ENCODE data around the gene STARD3NL.
A peak's percentile ranks its signal among the peaks of the same experiment; 100 is the strongest.

STARD3NL gene

GRCh38 chr7:38185395-38186307 lies 7.6 kb downstream of the STARD3NL start:
- DNase-seq = no peak

- no peak for DNase-seq
Observed at GRCh38 chr7:38186593-38187314, 8.7 kb downstream of the STARD3NL start.

GRCh38 chr7:38187794-38188440 lies 9.9 kb downstream of the STARD3NL start:
- no peak for DNase-seq

- DNase-seq = peak; percentile 85
Observed at GRCh38 chr7:38189231-38189938, 11.3 kb downstream of the STARD3NL start.

GRCh38 chr7:38190011-38190410 lies 12.0 kb downstream of the STARD3NL start:
- no peak for DNase-seq

GRCh38 chr7:38191791-38192190 lies 13.7 kb downstream of the STARD3NL start:
- DNase-seq = no peak

- no peak for DNase-seq
Observed at GRCh38 chr7:38192327-38192726, 14.3 kb downstream of the STARD3NL start.

GRCh38 chr7:38195804-38196595 lies 18.0 kb downstream of the STARD3NL start:
- no peak for DNase-seq

GRCh38 chr7:38198366-38198765 lies 20.3 kb downstream of the STARD3NL start:
- DNase-seq = no peak

GRCh38 chr7:38199154-38199553 lies 21.1 kb downstream of the STARD3NL start:
- no peak for DNase-seq

GRCh38 chr7:38199782-38200181 lies 21.7 kb downstream of the STARD3NL start:
- DNase-seq = no peak

GRCh38 chr7:38206071-38206470 lies 28.0 kb downstream of the STARD3NL start:
- no peak for DNase-seq

GRCh38 chr7:38207843-38208242 lies 29.8 kb downstream of the STARD3NL start:
- DNase-seq = no peak

- no peak for DNase-seq
Observed at GRCh38 chr7:38211486-38211885, 33.4 kb downstream of the STARD3NL start.

GRCh38 chr7:38211940-38212339 lies 33.9 kb downstream of the STARD3NL start:
- DNase-seq = no peak

GRCh38 chr7:38215115-38215514 lies 37.1 kb downstream of the STARD3NL start:
- no peak for DNase-seq

GRCh38 chr7:38215735-38216670 lies 38.0 kb downstream of the STARD3NL start:
- DNase-seq = peak; percentile 91

- DNase-seq = no peak
Observed at GRCh38 chr7:38217672-38218071, 39.6 kb downstream of the STARD3NL start.

GRCh38 chr7:38220452-38220851 lies 42.4 kb downstream of the STARD3NL start:
- DNase-seq = no peak

GRCh38 chr7:38222481-38223096 lies 44.5 kb downstream of the STARD3NL start:
- peak; percentile 81 for DNase-seq

All from eye (tissue), 1 donor.